GM23338 (cell line): Measurements from ENCODE around the gene CHRM5. TPM values are rescaled to one million over a fixed set of nuclear protein-coding genes. Genes with fewer than 3 reads are reported as not detected.

Source experiments
- ATAC-seq: fragments of 200-7000 bp; cut with Tn5 transposase; 3 replicates; pipeline ENCODE4 v1.9.1; 2020
- DNase-seq: peaks from one replicate; pipeline ENCODE4 v3.0.0-alpha.2; 2015; ENCODE audit warnings: low spot score
- H2AFZ ChIP-seq: fragments of 200-600 bp; sonication (generic); 2 replicates; pipeline ENCODE4 v1.8.0; 2016; ENCODE audit warnings: antibody characterized with exemption, mild to moderate bottlenecking, moderate library complexity
- H3F3A ChIP-seq: fragments of 200-600 bp; sonication (generic); replicated peaks from 2 replicates; pipeline ENCODE4 v1.8.0; 2017; ENCODE audit warnings: antibody characterized with exemption, mixed run types, low read depth
- H3K27ac ChIP-seq: fragments of 200-600 bp; sonication (generic); 2 replicates; pipeline ENCODE4 v1.6.1; 2016; ENCODE audit warnings: low read depth
- H3K27me3 ChIP-seq: fragments of 200-600 bp; sonication (generic); 2 replicates; pipeline ENCODE4 v1.8.0; 2016; ENCODE audit warnings: mild to moderate bottlenecking, mixed run types, moderate library complexity; ENCODE audit not compliant: insufficient read depth
- H3K36me3 ChIP-seq: fragments of 200-600 bp; sonication (generic); 2 replicates; pipeline ENCODE4 v1.8.0; 2016; ENCODE audit warnings: mild to moderate bottlenecking; ENCODE audit not compliant: insufficient read depth
- H3K4me1 ChIP-seq: fragments of 200-600 bp; sonication (generic); 2 replicates; pipeline ENCODE4 v1.8.0; 2016; ENCODE audit warnings: mild to moderate bottlenecking, moderate library complexity; ENCODE audit not compliant: insufficient read depth
- H3K4me2 ChIP-seq: fragments of 200-600 bp; sonication (generic); 2 replicates; pipeline ENCODE4 v1.7.1; 2017; ENCODE audit warnings: mixed run types
- H3K4me3 ChIP-seq: fragments of 200-600 bp; sonication (generic); 2 replicates; pipeline ENCODE4 v1.6.1; 2016; ENCODE audit warnings: mixed run types
- H3K79me2 ChIP-seq: fragments of 200-600 bp; sonication (generic); replicated peaks from 2 replicates; pipeline ENCODE4 v1.8.0; 2017; ENCODE audit warnings: mild to moderate bottlenecking; ENCODE audit not compliant: insufficient read depth
- H3K9me2 ChIP-seq: fragments of 200-600 bp; sonication (generic); 2 replicates; pipeline ENCODE4 v1.8.0; 2017; ENCODE audit not compliant: insufficient read depth
- H4K20me1 ChIP-seq: fragments of 200-600 bp; sonication (generic); replicated peaks from 2 replicates; pipeline ENCODE4 v1.8.0; 2017; ENCODE audit warnings: mild to moderate bottlenecking; ENCODE audit not compliant: insufficient read depth
- H3K27ac Mint-ChIP-seq: 2 replicates; pipeline ENCODE4 v1.8.0; 2020; ENCODE audit warnings: inconsistent platforms, mild to moderate bottlenecking, moderate library complexity, mixed read lengths
- H3K27me3 Mint-ChIP-seq: 3 replicates; pipeline ENCODE4 v1.8.0; 2022; ENCODE audit warnings: low read depth, mild to moderate bottlenecking, moderate library complexity, mixed read lengths, inconsistent platforms; ENCODE audit not compliant: insufficient read depth, poor library complexity
- H3K36me3 Mint-ChIP-seq: 3 replicates; pipeline ENCODE4 v1.8.0; 2021; ENCODE audit warnings: low read depth, mild to moderate bottlenecking, inconsistent platforms, moderate library complexity, mixed read lengths
- H3K4me1 Mint-ChIP-seq: 3 replicates; pipeline ENCODE4 v1.8.0; 2020; ENCODE audit warnings: mild to moderate bottlenecking, inconsistent platforms, mixed read lengths
- H3K4me3 Mint-ChIP-seq: 3 replicates; pipeline ENCODE4 v1.8.0; 2021; ENCODE audit warnings: moderate library complexity, mild to moderate bottlenecking, inconsistent platforms, mixed read lengths
- H3K9me3 Mint-ChIP-seq: 3 replicates; pipeline ENCODE4 v1.8.0; 2020; ENCODE audit warnings: moderate library complexity, mild to moderate bottlenecking, inconsistent platforms, mixed read lengths
- CREB1 ChIP-seq: fragments of 250-450 bp; sonication (Bioruptor Pico); IDR thresholded peaks from 2 replicates; pipeline ENCODE4 v1.5.0; 2020; ENCODE audit warnings: low read depth, mild to moderate bottlenecking, moderate library complexity
- EZH2 ChIP-seq: fragments of 200-600 bp; sonication (generic); IDR thresholded peaks from one replicate; pipeline ENCODE4 v1.8.0; 2017; ENCODE audit warnings: antibody characterized with exemption, mild to moderate bottlenecking, low read depth; ENCODE audit not compliant: unreplicated experiment
- JUNB ChIP-seq: IDR thresholded peaks from one replicate; pipeline ENCODE4 v1.6.1; 2016; ENCODE audit warnings: antibody characterized with exemption; ENCODE audit not compliant: unreplicated experiment
- POLR2AphosphoS5 ChIP-seq: IDR thresholded peaks from 2 replicates; pipeline ENCODE4 v1.6.1; 2016; ENCODE audit warnings: antibody characterized with exemption, low read depth
- STAT1 ChIP-seq: IDR thresholded peaks from one replicate; pipeline ENCODE4 v1.6.1; 2016; ENCODE audit warnings: antibody characterized with exemption; ENCODE audit not compliant: unreplicated experiment
- ZNF331 ChIP-seq: fragments of 250-450 bp; sonication (Bioruptor Pico); IDR thresholded peaks from 2 replicates; pipeline ENCODE4 v1.5.0; 2020; ENCODE audit warnings: low read depth, mild to moderate bottlenecking, moderate library complexity
- polyA plus RNA-seq: library from polyadenylated mRNA; unstranded; fragments of >200 nt; fragmentation: Nextera tagmentation; extraction: Ambion mirVana; gene quantifications from 2 replicates; pipeline ENCODE4 v1.2.1, GENCODE V29; 2016
- total RNA-seq: library from RNA; depleted of rRNA; stranded (reverse); fragments of >200 nt; shearing (Covaris generic); gene quantifications from 2 replicates; pipeline ENCODE4 v1.2.3, GENCODE V29; 2014
- TF ChIP-seq, protein P1 (sequence below), 2 experiments: fragments of 200-600 bp in 1 of 2; sonication (generic) in 1 of 2; conservative IDR thresholded peaks; 2 replicates each; pipeline versions ENCODE4 v1.5.1 to v1.6.1; 2016 to 2017; ENCODE audit warnings: antibody characterized with exemption in 2 of 2, low read depth in 2 of 2, mild to moderate bottlenecking in 2 of 2, moderate library complexity in 1 of 2
- TF ChIP-seq, protein P2 (sequence below): IDR thresholded peaks from 2 replicates; pipeline ENCODE4 v1.6.1; 2016; ENCODE audit warnings: antibody characterized with exemption

Gene CHRM5
- total and polyA plus RNA-seq, 2 experiments from 2014 or later, result not detected

DNA sequence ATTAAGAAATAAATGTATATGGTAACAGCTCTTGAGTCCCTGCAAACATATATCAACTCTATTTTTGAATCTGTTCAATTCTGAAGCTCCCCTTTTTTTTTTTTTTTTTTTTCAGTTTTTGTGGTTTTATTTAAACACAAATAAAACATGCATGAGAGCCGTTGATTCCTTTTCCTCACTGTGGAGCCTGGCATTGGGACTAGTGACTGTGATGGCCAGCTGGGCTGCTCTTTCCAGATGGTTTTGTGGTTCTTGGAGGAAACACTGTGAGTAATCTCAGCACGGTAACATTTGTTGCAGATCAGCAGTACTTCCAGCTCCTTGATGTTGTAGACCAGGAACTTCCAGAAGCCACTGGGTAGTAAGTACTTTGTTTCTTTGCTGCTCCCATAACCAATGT lies 117.4 kb downstream of the CHRM5 start:
- peaks cover 4% of the 10 kb centered on the region for H3K27me3 Mint-ChIP-seq

GRCh38 chr15:34099914-34100313 lies 131.6 kb downstream of the CHRM5 start:
- TF ChIP-seq CREB1 (CRISPR knock-in tag), result no peak
- TF ChIP-seq JUNB, result no peak
- TF ChIP-seq, protein P1, sequence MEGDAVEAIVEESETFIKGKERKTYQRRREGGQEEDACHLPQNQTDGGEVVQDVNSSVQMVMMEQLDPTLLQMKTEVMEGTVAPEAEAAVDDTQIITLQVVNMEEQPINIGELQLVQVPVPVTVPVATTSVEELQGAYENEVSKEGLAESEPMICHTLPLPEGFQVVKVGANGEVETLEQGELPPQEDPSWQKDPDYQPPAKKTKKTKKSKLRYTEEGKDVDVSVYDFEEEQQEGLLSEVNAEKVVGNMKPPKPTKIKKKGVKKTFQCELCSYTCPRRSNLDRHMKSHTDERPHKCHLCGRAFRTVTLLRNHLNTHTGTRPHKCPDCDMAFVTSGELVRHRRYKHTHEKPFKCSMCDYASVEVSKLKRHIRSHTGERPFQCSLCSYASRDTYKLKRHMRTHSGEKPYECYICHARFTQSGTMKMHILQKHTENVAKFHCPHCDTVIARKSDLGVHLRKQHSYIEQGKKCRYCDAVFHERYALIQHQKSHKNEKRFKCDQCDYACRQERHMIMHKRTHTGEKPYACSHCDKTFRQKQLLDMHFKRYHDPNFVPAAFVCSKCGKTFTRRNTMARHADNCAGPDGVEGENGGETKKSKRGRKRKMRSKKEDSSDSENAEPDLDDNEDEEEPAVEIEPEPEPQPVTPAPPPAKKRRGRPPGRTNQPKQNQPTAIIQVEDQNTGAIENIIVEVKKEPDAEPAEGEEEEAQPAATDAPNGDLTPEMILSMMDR (conservative IDR thresholded peaks at IDR 0.05; ENCODE audit: low read depth in 2 of 2), result no peak
- Histone ChIP-seq H3K27me3 (no peaks in the 10 kb centered on the region), H4K20me1 (no peaks in the 10 kb centered on the region), H3K4me3 (no peak overlapping the region), H3F3A (0 out of 2 replicates have a peak, but pooled peaks cover 3% of the 10 kb centered on the region), H3K4me2 (peak overlapping the region; percentile 90; the same call in 1 of the 2 replicates), H3K9me2 (no peaks in the 10 kb centered on the region), H3K79me2 (peaks cover 55% of the 10 kb centered on the region), H3K27ac (no peak overlapping the region), H3K4me1 (peaks cover 9% of the 10 kb centered on the region; the same call in 1 of the 2 replicates), H3K36me3 (no peaks in the 10 kb centered on the region; the same call in 1 of the 2 replicates), H2AFZ (no peak overlapping the region)
- ATAC-seq (no peak), DNase-seq (no peak)
- Mint-ChIP-seq H3K27me3 (peaks cover 12% of the 10 kb centered on the region), H3K9me3 (peaks cover 4% of the 10 kb centered on the region; the same call in 2 of the 3 replicates), H3K27ac (no peak overlapping the region), H3K36me3 (peaks cover 4% of the 10 kb centered on the region; the same call in 2 of the 3 replicates), H3K4me1 (peaks cover 4% of the 10 kb centered on the region; the same call in 2 of the 3 replicates), H3K4me3 (peak overlapping the region; percentile 40; the same call in 1 of the 3 replicates)

More for the DNA sequence above, 117.4 kb downstream of the CHRM5 start:
- Histone ChIP-seq H3K9me2 (no peaks in the 10 kb centered on the region), H3K27me3 (no peaks in the 10 kb centered on the region), H3K4me3 (no peak overlapping the region), H3K79me2 (no peaks in the 10 kb centered on the region), H3K36me3 (peaks cover 10% of the 10 kb centered on the region; the same call in 1 of the 2 replicates), H2AFZ (no peak overlapping the region), H3K4me1 (no peaks in the 10 kb centered on the region), H3K4me2 (no peak overlapping the region), H3K27ac (no peak overlapping the region), H4K20me1 (no peaks in the 10 kb centered on the region), H3F3A (no peaks in the 10 kb centered on the region)
- H3K36me3 Mint-ChIP-seq, result peaks cover 25% of the 10 kb centered on the region; the same call in 2 of the 3 replicates
- no peaks in the 10 kb centered on the region for H3K4me1 Mint-ChIP-seq
- no peak for ATAC-seq
- H3K4me3 Mint-ChIP-seq, result no peak overlapping the region
- DNase-seq, result no peak
- no peak overlapping the region for H3K27ac Mint-ChIP-seq
- no peaks in the 10 kb centered on the region for H3K9me3 Mint-ChIP-seq
- TF ChIP-seq ZNF331, result no peak
- TF ChIP-seq EZH2, result no peak

- no peaks in the 10 kb centered on the region for H3K36me3 ChIP-seq
- H3K4me3 ChIP-seq, result peak within 1 kb of the TSS; percentile 89
- TF ChIP-seq POLR2AphosphoS5, result peak; percentile 82
- no peak for TF ChIP-seq STAT1
- peak; percentile 99 for TF ChIP-seq CREB1 (CRISPR knock-in tag)
- TF ChIP-seq, protein P2, sequence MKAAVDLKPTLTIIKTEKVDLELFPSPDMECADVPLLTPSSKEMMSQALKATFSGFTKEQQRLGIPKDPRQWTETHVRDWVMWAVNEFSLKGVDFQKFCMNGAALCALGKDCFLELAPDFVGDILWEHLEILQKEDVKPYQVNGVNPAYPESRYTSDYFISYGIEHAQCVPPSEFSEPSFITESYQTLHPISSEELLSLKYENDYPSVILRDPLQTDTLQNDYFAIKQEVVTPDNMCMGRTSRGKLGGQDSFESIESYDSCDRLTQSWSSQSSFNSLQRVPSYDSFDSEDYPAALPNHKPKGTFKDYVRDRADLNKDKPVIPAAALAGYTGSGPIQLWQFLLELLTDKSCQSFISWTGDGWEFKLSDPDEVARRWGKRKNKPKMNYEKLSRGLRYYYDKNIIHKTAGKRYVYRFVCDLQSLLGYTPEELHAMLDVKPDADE, result peak; percentile 93
- H3K4me3 Mint-ChIP-seq, result peak within 1 kb of the TSS; percentile 100
- peaks cover 4% of the 10 kb centered on the region; the same call in 2 of the 3 replicates for H3K9me3 Mint-ChIP-seq
- 0 out of 2 replicates have a peak, but pooled peaks cover 3% of the 10 kb centered on the region for H3F3A ChIP-seq
- ATAC-seq, result peak; percentile 99
- H3K27ac Mint-ChIP-seq, result peak within 1 kb of the TSS; percentile 99
- DNase-seq, result peak; percentile 99
- H3K36me3 Mint-ChIP-seq, result no peaks in the 10 kb centered on the region
- peaks cover 4% of the 10 kb centered on the region; the same call in 2 of the 3 replicates for H3K4me1 Mint-ChIP-seq
- no peaks in the 10 kb centered on the region for H3K9me2 ChIP-seq
- peaks cover 47% of the 10 kb centered on the region for H3K79me2 ChIP-seq
- peaks cover 9% of the 10 kb centered on the region; the same call in 1 of the 2 replicates for H3K4me1 ChIP-seq
- no peaks in the 10 kb centered on the region for H3K27me3 ChIP-seq
- H2AFZ ChIP-seq, result peak within 1 kb of the TSS; percentile 96
- peak within 1 kb of the TSS; percentile 46; the same call in 1 of the 2 replicates for H3K27ac ChIP-seq
- no peaks in the 10 kb centered on the region for H4K20me1 ChIP-seq
- H3K4me2 ChIP-seq, result peak within 1 kb of the TSS; percentile 90
- H3K27me3 Mint-ChIP-seq, result peaks cover 12% of the 10 kb centered on the region
These were observed 133.3 kb downstream of the CHRM5 start, which contains the start of the genes EMC7 and PGBD4 for GRCh38 chr15:34101366-34102174. EMC7 (minus strand) TSS chr15:34101862; CDS start chr15:34101839, 23 bp downstream. PGBD4 (plus strand) TSS chr15:34102083; CDS start chr15:34102532, 449 bp downstream.
